Naive B cell (primary cell): Measurements from ENCODE around the gene TLL2. TPM values are rescaled to one million over a fixed set of nuclear protein-coding genes. Genes with fewer than 3 reads are reported as not detected.

Source experiments
- ATAC-seq, 2 donors: fragments of 150-1000 bp; cut with Tn5 transposase; 2 replicates each; pipeline ENCODE4 v1.10.0; 2021; ENCODE audit warnings: low read depth in 2 of 2, mild to moderate bottlenecking in 2 of 2, moderate library complexity in 2 of 2
- DNase-seq: peaks from one replicate; pipeline ENCODE4 v3.0.0; 2022
- H3K27ac Mint-ChIP-seq, 6 donors: one replicate each; pipeline ENCODE4 v1.8.0; 2020 to 2022; ENCODE audit warnings: mild to moderate bottlenecking in 6 of 6, mixed read lengths in 6 of 6, moderate library complexity in 5 of 6, inconsistent platforms in 2 of 6
- H3K27me3 Mint-ChIP-seq, 3 donors: one replicate each; pipeline ENCODE4 v1.8.0; 2021 to 2022; ENCODE audit warnings: mixed read lengths in 3 of 3, mild to moderate bottlenecking in 1 of 3
- H3K36me3 Mint-ChIP-seq, 2 donors: one replicate each; pipeline ENCODE4 v1.8.0; 2020 to 2022; ENCODE audit warnings: mixed read lengths in 2 of 2, inconsistent platforms in 1 of 2, mild to moderate bottlenecking in 1 of 2
- H3K4me1 Mint-ChIP-seq, 3 donors: one replicate each; pipeline ENCODE4 v1.8.0; 2020 to 2022; ENCODE audit warnings: mixed read lengths in 3 of 3, inconsistent platforms in 1 of 3, mild to moderate bottlenecking in 1 of 3, moderate library complexity in 1 of 3
- H3K4me3 Mint-ChIP-seq, 8 donors: one replicate each; pipeline ENCODE4 v1.8.0; 2020 to 2022; ENCODE audit warnings: mild to moderate bottlenecking in 8 of 8, mixed read lengths in 8 of 8, moderate library complexity in 8 of 8, inconsistent platforms in 2 of 8
- H3K9me3 Mint-ChIP-seq, 7 donors: one replicate each; pipeline ENCODE4 v1.8.0; 2020 to 2022; ENCODE audit warnings: mixed read lengths in 7 of 7, mild to moderate bottlenecking in 5 of 7, inconsistent platforms in 2 of 7, moderate library complexity in 1 of 7
- polyA plus RNA-seq, 6 donors: library from polyadenylated mRNA; unstranded; fragments of 300-500 nt; fragmentation: Illumina TruSeq; gene quantifications; one replicate each; pipeline ENCODE4 v1.2.3, GENCODE V29; 2021; ENCODE audit warnings: low read depth in 6 of 6

TLL2 gene
- polyA plus RNA-seq, 6 donors from 2014 or later = 0.03 to 0.77 (median 0.32) TPM; not detected in 2

- Mint-ChIP-seq H3K4me3 (no peak overlapping the region), H3K36me3 (no peaks in the 10 kb centered on the region), H3K27me3 (peaks cover 4 to 26% (median 18%) of the 10 kb centered on the region in 3 donors), H3K4me1 (peaks cover 16 to 19% (median 17%) of the 10 kb centered on the region in 3 donors), H3K9me3 (no peaks in the 10 kb centered on the region), H3K27ac (no peak overlapping the region)
- no peak for DNase-seq
- no peak for ATAC-seq
Measured at GRCh38 chr10:96377816-96378294, 135.9 kb downstream of the TLL2 start.

- Mint-ChIP-seq H3K27ac (no peak overlapping the region), H3K4me1 (peaks cover 16 to 19% (median 17%) of the 10 kb centered on the region in 3 donors), H3K9me3 (no peaks in the 10 kb centered on the region), H3K27me3 (peaks cover 4 to 20% (median 18%) of the 10 kb centered on the region in 3 donors), H3K4me3 (peak overlapping the region in 1 of 8 donors; percentile 25), H3K36me3 (no peaks in the 10 kb centered on the region)
- no peak for DNase-seq
- ATAC-seq = no peak
Measured at GRCh38 chr10:96376483-96376882, 137.2 kb downstream of the TLL2 start.

- Mint-ChIP-seq H3K27ac (peak overlapping the region in 2 of 6 donors; percentile 2 to 92), H3K36me3 (no peaks in the 10 kb centered on the region), H3K27me3 (peaks cover 4 to 20% (median 18%) of the 10 kb centered on the region in 3 donors), H3K4me1 (peaks cover 16 to 20% (median 19%) of the 10 kb centered on the region in 3 donors), H3K9me3 (no peaks in the 10 kb centered on the region), H3K4me3 (peak overlapping the region; percentile 66 to 89 (median 79))
- DNase-seq (peak; percentile 62), ATAC-seq (peak; percentile 79 to 83)
Measured at GRCh38 chr10:96374985-96375830, 138.5 kb downstream of the TLL2 start.

DNA sequence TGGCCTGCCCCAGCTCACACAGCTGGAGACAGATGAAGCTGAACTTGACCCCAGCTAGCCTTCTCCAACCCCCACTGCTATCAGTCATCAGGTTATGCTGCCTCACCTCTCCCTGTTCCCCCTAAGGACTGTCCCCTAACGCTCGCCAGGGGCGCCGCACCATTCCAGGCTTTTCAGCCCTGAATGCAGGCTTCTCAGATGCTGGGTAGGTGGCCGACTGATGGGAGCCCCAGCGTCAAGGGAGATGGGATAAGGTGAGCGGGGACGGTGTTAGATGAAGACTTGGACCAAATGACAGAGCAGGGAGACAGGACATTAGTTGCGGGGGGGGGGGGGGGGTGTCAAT, 139.1 kb downstream of the TLL2 start:
- DNase-seq (no peak), ATAC-seq (no peak)
- Mint-ChIP-seq H3K36me3 (no peaks in the 10 kb centered on the region), H3K27ac (no peak overlapping the region), H3K27me3 (peaks cover 4 to 20% (median 18%) of the 10 kb centered on the region in 3 donors), H3K9me3 (no peaks in the 10 kb centered on the region), H3K4me3 (peak overlapping the region; percentile 66 to 89 (median 79)), H3K4me1 (peaks cover 16 to 20% (median 19%) of the 10 kb centered on the region in 3 donors)

DNA sequence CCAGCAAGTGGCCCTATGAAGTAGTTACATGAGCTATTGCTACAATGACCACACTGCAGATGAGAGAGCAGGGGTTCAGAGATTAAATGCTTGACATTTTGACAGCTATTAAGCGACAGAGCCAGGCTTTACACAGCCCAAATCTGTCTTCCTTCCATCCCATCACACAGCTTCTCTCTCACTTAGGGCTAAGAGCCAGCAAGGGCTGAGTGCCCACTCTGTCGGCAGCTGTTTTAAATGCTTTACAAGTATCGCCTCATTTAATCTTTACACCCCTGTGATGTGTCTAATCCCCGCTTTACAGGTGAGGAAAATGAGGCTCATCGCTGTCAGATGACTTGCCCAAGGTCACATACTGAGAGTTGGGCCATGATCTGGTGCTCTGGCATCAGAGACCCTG, 139.7 kb downstream of the TLL2 start:
- H3K27ac Mint-ChIP-seq = no peak overlapping the region
- H3K4me3 Mint-ChIP-seq = peak overlapping the region in 6 of 8 donors; percentile 36 to 87 (median 71)
- no peaks in the 10 kb centered on the region for H3K9me3 Mint-ChIP-seq
- no peak for DNase-seq
- peaks cover 4 to 20% (median 18%) of the 10 kb centered on the region in 3 donors for H3K27me3 Mint-ChIP-seq
- no peak for ATAC-seq
- H3K36me3 Mint-ChIP-seq = no peaks in the 10 kb centered on the region
- H3K4me1 Mint-ChIP-seq = peaks cover 16 to 20% (median 19%) of the 10 kb centered on the region in 3 donors

GRCh38 chr10:96371356-96371755, 142.4 kb downstream of the TLL2 start:
- no peak overlapping the region for H3K27ac Mint-ChIP-seq
- no peak overlapping the region for H3K4me3 Mint-ChIP-seq
- peaks cover 16 to 20% (median 19%) of the 10 kb centered on the region in 3 donors for H3K4me1 Mint-ChIP-seq
- H3K27me3 Mint-ChIP-seq = peaks cover 4 to 20% (median 13%) of the 10 kb centered on the region in 3 donors
- no peaks in the 10 kb centered on the region for H3K9me3 Mint-ChIP-seq
- DNase-seq (no peak), ATAC-seq (no peak)
- H3K36me3 Mint-ChIP-seq = no peaks in the 10 kb centered on the region

DNA sequence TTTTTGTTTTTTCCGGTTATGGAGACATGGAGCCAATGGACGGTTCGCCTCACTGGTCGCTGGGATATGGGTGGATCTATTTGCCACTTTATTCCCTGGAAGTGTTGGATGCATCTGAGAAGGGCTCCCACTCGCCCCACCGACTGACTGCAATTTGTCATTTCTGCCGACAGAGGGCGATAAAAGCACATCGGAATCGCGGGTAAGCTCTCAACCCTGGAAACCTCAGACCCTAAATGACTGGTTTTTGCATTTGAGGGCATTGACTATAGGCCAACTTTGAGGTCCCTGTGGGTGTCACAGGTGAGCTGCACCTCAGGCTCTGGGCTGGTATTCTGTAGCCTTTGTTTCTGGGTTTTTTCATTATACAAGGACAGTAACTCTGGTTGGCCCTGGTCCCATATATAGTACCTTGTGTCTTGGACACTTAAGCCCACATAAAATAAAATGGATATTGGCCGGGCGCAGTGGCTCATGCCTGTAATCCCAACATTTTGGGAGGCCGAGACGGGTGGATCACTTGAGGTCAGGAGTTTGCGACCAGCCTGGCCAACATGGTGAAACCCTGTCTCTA, 143.1 kb downstream of the TLL2 start:
- Mint-ChIP-seq H3K27me3 (peaks cover 4 to 20% (median 13%) of the 10 kb centered on the region in 3 donors), H3K4me3 (no peak overlapping the region), H3K27ac (no peak overlapping the region), H3K4me1 (peaks cover 14 to 18% (median 16%) of the 10 kb centered on the region in 3 donors), H3K36me3 (no peaks in the 10 kb centered on the region), H3K9me3 (no peaks in the 10 kb centered on the region)
- ATAC-seq (peak in 1 of 2 donors; percentile 47), DNase-seq (peak; percentile 46)

GRCh38 chr10:96369890-96370583, 143.7 kb downstream of the TLL2 start:
- H3K4me1 Mint-ChIP-seq = peaks cover 9 to 13% (median 10%) of the 10 kb centered on the region in 3 donors

DNA sequence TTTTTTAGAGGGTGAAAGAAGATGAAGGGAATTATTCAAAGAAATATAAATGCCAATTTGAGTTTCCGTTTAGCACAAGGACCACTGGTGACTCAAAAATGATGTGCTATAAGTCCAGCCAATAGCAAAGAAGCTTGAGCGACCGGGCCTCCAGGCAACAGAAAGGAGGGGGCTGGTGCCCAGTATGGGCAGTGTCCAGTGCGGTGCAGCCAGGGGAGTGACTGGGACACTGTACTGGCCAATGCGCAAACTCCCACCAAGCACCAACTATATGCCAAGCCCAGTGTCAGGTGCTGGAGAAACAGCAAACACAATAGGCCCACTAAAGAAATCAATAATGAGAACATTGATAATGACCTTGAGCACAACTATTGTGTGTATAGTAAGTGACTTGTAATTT, 144.8 kb downstream of the TLL2 start:
- H3K36me3 Mint-ChIP-seq = no peaks in the 10 kb centered on the region
- ATAC-seq = no peak
- H3K4me3 Mint-ChIP-seq = peak overlapping the region in 1 of 8 donors; percentile 51
- no peaks in the 10 kb centered on the region for H3K9me3 Mint-ChIP-seq
- peaks cover 0 to 9% (median 7%) of the 10 kb centered on the region in 3 donors for H3K27me3 Mint-ChIP-seq
- no peak overlapping the region for H3K27ac Mint-ChIP-seq
- DNase-seq = no peak
- H3K4me1 Mint-ChIP-seq = peaks cover 0 to 4% (median 0%) of the 10 kb centered on the region in 3 donors

More at GRCh38 chr10:96369890-96370583, 143.7 kb downstream of the TLL2 start:
- Mint-ChIP-seq H3K36me3 (no peaks in the 10 kb centered on the region), H3K9me3 (no peaks in the 10 kb centered on the region), H3K27me3 (peaks cover 4 to 20% (median 13%) of the 10 kb centered on the region in 3 donors), H3K4me3 (no peak overlapping the region), H3K27ac (no peak overlapping the region)
- DNase-seq (no peak), ATAC-seq (no peak)

DNA sequence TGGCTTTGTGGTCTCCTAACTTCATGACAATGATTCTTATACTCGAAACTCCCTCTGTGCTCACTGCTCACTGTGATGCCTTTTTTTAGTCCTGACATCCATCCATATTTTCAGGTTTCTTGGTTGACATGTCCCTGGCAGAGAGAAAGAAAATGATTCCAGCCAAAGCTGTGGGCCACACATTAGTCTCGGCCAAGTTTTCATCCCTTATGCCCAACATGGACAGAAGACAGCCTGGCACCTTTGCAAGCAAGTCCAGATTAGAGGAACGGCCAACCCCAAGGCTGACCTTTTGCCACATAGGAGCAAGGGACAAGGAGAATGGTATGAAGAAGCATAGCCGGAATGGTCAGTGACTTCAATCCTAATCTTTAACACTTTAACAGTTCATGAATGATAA, 146.3 kb downstream of the TLL2 start:
- Mint-ChIP-seq H3K4me3 (no peak overlapping the region), H3K4me1 (peaks cover 0 to 4% (median 0%) of the 10 kb centered on the region in 3 donors), H3K36me3 (no peaks in the 10 kb centered on the region), H3K9me3 (no peaks in the 10 kb centered on the region), H3K27ac (no peak overlapping the region), H3K27me3 (no peaks in the 10 kb centered on the region)
- DNase-seq (no peak), ATAC-seq (no peak)

GRCh38 chr10:96366508-96366907, 147.2 kb downstream of the TLL2 start:
- ATAC-seq (no peak), DNase-seq (no peak)
- H3K4me3 Mint-ChIP-seq = no peak overlapping the region
- H3K36me3 Mint-ChIP-seq = no peaks in the 10 kb centered on the region
- no peaks in the 10 kb centered on the region for H3K27me3 Mint-ChIP-seq
- H3K9me3 Mint-ChIP-seq = peaks cover 0 to 2% (median 0%) of the 10 kb centered on the region in 7 donors
- H3K27ac Mint-ChIP-seq = no peak overlapping the region
- H3K4me1 Mint-ChIP-seq = peaks cover 0 to 4% (median 0%) of the 10 kb centered on the region in 3 donors

DNA sequence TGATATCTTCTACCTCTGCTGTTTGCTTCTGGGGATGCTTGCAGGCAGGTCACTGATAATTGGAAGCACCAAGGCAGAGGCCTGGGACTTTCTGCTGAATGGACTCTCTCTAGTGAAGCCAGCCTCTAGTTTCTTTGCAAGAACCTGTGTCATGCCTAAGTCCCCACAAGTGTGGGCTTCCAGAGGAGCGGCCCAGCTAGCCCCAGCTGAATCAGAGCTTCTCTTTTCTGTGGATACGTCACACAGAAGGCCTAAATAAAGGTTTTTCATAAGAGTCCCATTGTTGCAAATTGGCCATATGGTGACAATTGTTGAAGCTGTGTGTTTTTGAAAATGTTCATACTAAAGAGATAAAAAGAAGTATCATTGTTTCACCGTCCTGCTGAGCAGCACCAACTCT, 148.2 kb downstream of the TLL2 start:
- ATAC-seq (no peak), DNase-seq (no peak)
- Mint-ChIP-seq H3K4me1 (peaks cover 0 to 2% (median under 1%) of the 10 kb centered on the region in 3 donors), H3K9me3 (peaks cover 0 to 2% (median 0%) of the 10 kb centered on the region in 7 donors), H3K36me3 (no peaks in the 10 kb centered on the region), H3K27ac (no peak overlapping the region), H3K4me3 (no peak overlapping the region), H3K27me3 (no peaks in the 10 kb centered on the region)

DNA sequence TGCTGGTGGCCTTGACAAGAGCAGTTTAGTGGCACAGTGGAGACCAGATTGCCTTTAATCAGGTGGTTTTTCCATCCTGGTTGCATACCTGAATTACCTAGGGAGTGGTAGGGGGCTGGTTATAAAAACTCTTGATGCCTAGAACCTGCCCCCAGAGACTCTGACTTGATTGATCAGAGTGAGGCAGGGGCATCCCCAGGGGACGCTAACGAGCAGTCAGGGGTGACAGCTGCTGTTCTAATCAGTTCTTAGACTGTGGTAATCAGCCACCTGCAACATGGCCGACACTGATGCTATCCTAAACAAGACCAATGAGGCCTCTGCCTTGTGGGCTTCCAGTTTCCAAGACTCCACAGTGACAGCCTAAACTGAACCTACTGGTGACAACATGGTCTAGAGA, 153.0 kb downstream of the TLL2 start:
- Mint-ChIP-seq H3K27me3 (peaks cover 0 to 24% (median 4%) of the 10 kb centered on the region in 3 donors), H3K36me3 (no peaks in the 10 kb centered on the region), H3K4me1 (peaks cover 0 to 7% (median 2%) of the 10 kb centered on the region in 3 donors), H3K27ac (no peak overlapping the region), H3K4me3 (no peak overlapping the region), H3K9me3 (peaks cover 0 to 2% (median 0%) of the 10 kb centered on the region in 7 donors)
- DNase-seq (no peak), ATAC-seq (no peak)
